Kidney epithelial cell (primary cell): ENCODE data around the gene CACNB1. TPM values are rescaled to one million over a fixed set of nuclear protein-coding genes. Genes with fewer than 3 reads are reported as not detected.

Source experiments
- DNase-seq: peaks from one replicate; pipeline ENCODE4 v3.0.0-alpha.2; 2010; ENCODE audit warnings: low read depth
- H3K27me3 ChIP-seq: 2 replicates; pipeline ENCODE4 v1.6.0; 2011; ENCODE audit warnings: low read length; ENCODE audit not compliant: control insufficient read depth, insufficient read depth
- H3K36me3 ChIP-seq: 2 replicates; pipeline ENCODE4 v1.5.1; 2011; ENCODE audit warnings: low read length; ENCODE audit not compliant: control insufficient read depth, insufficient read depth
- H3K4me3 ChIP-seq: 2 replicates; pipeline ENCODE4 v1.5.1; 2011; ENCODE audit warnings: low read depth, mild to moderate bottlenecking, control low read depth, low read length
- total RNA-seq: library from RNA; depleted of rRNA; stranded (reverse); fragments of >200 nt; gene quantifications from 2 replicates; pipeline ENCODE4 v1.2.3, GENCODE V29; 2015
- TF ChIP-seq, protein P1 (sequence below): IDR thresholded peaks from 2 replicates; pipeline ENCODE4 v1.5.1; 2011; ENCODE audit warnings: mild to moderate bottlenecking, moderate library complexity, low read length, control low read depth, inconsistent platforms; ENCODE audit not compliant: insufficient read depth, poor library complexity, severe bottlenecking

CACNB1 gene
- total RNA-seq, 1 donor from 2014 or later = 6.0 TPM

DNA sequence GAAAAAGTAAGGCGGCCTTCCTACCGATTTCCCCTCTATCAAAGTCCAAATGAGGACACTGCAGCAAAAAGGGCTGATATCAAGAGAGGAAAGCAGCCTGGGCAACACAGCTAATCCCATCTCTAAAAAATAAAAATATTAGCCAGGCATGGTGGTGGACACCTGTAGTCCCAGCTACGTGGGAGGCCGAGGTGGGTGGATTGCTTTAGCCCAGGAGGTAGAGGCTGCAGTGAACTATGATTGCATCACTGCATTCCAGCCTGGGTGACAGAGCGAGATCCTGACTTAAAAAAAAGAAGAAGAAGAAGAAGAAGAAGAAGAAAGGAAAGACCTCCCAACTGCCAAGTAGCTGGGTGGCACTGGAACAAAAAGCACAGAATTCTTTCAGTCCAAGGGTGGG, 14.4 kb downstream of the CACNB1 start:
- Histone ChIP-seq H3K27me3 (no peaks in the 10 kb centered on the region), H3K4me3 (no peak overlapping the region), H3K36me3 (peaks cover 2% of the 10 kb centered on the region)
- DNase-seq = no peak
- TF ChIP-seq, protein P1, sequence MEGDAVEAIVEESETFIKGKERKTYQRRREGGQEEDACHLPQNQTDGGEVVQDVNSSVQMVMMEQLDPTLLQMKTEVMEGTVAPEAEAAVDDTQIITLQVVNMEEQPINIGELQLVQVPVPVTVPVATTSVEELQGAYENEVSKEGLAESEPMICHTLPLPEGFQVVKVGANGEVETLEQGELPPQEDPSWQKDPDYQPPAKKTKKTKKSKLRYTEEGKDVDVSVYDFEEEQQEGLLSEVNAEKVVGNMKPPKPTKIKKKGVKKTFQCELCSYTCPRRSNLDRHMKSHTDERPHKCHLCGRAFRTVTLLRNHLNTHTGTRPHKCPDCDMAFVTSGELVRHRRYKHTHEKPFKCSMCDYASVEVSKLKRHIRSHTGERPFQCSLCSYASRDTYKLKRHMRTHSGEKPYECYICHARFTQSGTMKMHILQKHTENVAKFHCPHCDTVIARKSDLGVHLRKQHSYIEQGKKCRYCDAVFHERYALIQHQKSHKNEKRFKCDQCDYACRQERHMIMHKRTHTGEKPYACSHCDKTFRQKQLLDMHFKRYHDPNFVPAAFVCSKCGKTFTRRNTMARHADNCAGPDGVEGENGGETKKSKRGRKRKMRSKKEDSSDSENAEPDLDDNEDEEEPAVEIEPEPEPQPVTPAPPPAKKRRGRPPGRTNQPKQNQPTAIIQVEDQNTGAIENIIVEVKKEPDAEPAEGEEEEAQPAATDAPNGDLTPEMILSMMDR = no peak

- Histone ChIP-seq H3K4me3 (no peak overlapping the region), H3K36me3 (peaks cover 2% of the 10 kb centered on the region), H3K27me3 (no peaks in the 10 kb centered on the region)
- no peak for DNase-seq
- TF ChIP-seq, protein P1 = no peak
These were observed 16.2 kb downstream of the CACNB1 start for GRCh38 chr17:39181303-39181702.

DNA sequence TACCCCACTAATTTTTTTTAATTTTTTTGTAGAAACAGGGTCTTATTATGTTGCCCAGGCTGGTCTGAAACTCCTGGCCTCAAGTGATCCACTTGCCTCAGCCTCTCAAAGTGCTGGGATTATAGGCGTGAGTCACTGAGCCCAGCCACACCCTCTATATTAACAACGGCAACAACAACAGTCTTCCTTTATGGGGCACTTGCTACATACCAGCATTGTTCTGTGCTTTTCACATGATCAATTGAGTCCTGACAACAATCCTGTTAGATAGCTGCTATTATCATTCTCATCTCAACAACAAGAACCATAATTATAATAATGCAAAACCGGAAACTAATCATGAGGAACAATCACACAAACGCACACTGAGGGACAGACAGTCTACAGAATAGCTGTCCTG, 18.9 kb downstream of the CACNB1 start:
- Histone ChIP-seq H3K36me3 (peaks cover 2% of the 10 kb centered on the region), H3K27me3 (no peaks in the 10 kb centered on the region), H3K4me3 (no peak overlapping the region)
- TF ChIP-seq, protein P1 = no peak
- DNase-seq = no peak

DNA sequence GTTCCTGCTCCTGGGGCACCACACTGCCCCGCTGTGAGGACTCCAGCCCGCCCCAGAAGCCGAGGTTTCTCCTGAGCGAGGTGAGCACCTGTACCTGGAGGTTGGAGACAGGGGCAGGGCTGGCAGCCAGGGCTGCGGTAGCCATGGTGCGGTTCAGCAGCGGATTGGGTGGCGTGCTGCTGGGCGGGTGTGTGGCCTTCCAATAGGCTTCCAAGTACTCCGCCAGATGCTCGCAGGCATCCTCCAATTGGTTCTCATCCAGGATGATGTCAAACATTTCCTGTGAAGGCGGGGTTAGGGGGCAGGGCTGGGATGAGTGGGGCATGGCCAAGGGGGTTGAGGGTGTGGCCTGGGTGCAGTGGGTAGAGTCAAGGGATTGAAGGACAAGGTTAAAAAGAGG, 20.2 kb downstream of the CACNB1 start:
- DNase-seq = no peak
- Histone ChIP-seq H3K36me3 (peaks cover 2% of the 10 kb centered on the region), H3K4me3 (no peak overlapping the region), H3K27me3 (no peaks in the 10 kb centered on the region)
- TF ChIP-seq, protein P1 = no peak

- H3K4me3 ChIP-seq = no peak overlapping the region
- peaks cover 2% of the 10 kb centered on the region for H3K36me3 ChIP-seq
- no peaks in the 10 kb centered on the region for H3K27me3 ChIP-seq
- DNase-seq = no peak
- TF ChIP-seq, protein P1 = no peak
These were observed 21.8 kb downstream of the CACNB1 start for GRCh38 chr17:39175695-39176093.

DNA sequence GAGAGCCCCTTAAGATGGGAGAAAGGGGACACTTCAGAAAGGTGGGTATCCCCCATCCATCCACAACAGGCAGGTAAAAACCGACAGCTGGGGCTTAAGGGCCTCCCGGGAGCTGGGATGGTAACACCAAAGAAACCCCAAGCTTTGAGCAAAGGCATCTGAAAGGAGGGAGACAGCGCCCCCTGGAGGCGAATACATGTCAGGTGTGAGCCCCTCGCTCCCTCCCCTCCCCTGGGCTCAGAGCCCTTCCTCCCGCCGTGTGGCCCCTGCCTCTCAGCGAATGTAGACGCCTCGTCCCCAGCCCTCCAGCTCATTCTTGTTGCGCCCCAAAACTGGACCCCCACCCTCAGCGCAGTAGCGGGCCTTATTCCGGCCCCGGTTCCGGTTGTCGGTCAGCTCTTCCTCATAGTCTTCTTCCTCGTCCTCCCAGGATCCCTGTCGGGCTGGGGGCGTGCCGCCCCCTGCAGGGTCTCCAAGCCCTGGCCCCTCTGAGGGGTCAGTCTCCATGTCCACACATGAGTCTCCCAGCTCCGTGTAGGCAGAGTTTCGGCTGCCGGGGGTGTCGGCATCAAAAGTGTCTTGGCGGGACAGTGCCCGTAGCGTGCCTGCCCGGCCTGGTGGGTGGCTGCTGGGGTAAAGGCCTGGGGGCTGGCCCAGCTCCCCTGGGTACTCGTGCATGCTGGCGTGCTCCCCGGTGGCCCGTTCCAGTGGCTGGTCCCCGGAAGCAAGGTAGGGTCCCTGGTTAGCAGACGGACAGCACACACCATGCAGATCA, 22.4 kb downstream of the CACNB1 start:
- DNase-seq = no peak
- no peak overlapping the region for H3K4me3 ChIP-seq
- H3K27me3 ChIP-seq = no peaks in the 10 kb centered on the region
- TF ChIP-seq, protein P1 = peak; percentile 78
- peaks cover 2% of the 10 kb centered on the region for H3K36me3 ChIP-seq
